ENCODE data around the gene NACA.
"Not testable (repeated sequence)": the region's sequence is repeated elsewhere in the genome, so short reads cannot be mapped to it uniquely, and the experiment has no call there.

The NACA gene

GRCh38 chr12:56724972-56725722 is at the start of gene NACA:
TSS of gene NACA (minus strand) at chr12:56725299. CDS start at chr12:56724521, 778 bp downstream.
- DNase-seq, result peak; percentile 96

GRCh38 chr12:56773113-56773512 is 48.0 kb upstream of the NACA start:
- DNase-seq, result no peak

GRCh38 chr12:56772625-56773024 is 47.5 kb upstream of the NACA start:
- no peak for DNase-seq

GRCh38 chr12:56769868-56770267 is 44.8 kb upstream of the NACA start:
- DNase-seq, result no peak

GRCh38 chr12:56768424-56768823 is 43.3 kb upstream of the NACA start:
- no peak for DNase-seq

- no peak for DNase-seq
Measured at GRCh38 chr12:56766535-56766934, 41.4 kb upstream of the NACA start.

- no peak for DNase-seq
Measured at GRCh38 chr12:56763753-56764657, 38.9 kb upstream of the NACA start.

- no peak for DNase-seq
Measured at GRCh38 chr12:56761812-56762211, 36.7 kb upstream of the NACA start.

GRCh38 chr12:56760460-56760859 is 35.4 kb upstream of the NACA start:
- DNase-seq, result no peak

- DNase-seq, result no peak
Measured at GRCh38 chr12:56759263-56759908, 34.3 kb upstream of the NACA start.

GRCh38 chr12:56758728-56759262 is 33.7 kb upstream of the NACA start:
- no peak for DNase-seq

- not testable (repeated sequence) for DNase-seq
Measured at GRCh38 chr12:56757971-56758370, 32.9 kb upstream of the NACA start.

- DNase-seq, result no peak
Measured at GRCh38 chr12:56753566-56753965, 28.5 kb upstream of the NACA start.

GRCh38 chr12:56751712-56752598 is 26.9 kb upstream of the NACA start, which contains the start of gene PRIM1:
TSS of gene PRIM1 (minus strand) at chr12:56752323. CDS start at chr12:56752298, 25 bp downstream.
- peak; percentile 47 for DNase-seq

GRCh38 chr12:56750596-56750995 is 25.5 kb upstream of the NACA start:
- not testable (repeated sequence) for DNase-seq

GRCh38 chr12:56749853-56750252 is 24.8 kb upstream of the NACA start:
- no peak for DNase-seq

- no peak for DNase-seq
Measured at GRCh38 chr12:56749359-56749758, 24.3 kb upstream of the NACA start.

- DNase-seq, result no peak
Measured at GRCh38 chr12:56728139-56728861, 3.2 kb upstream of the NACA start.

GRCh38 chr12:56726196-56726675 is 1.1 kb upstream of the NACA start:
- not testable (repeated sequence) for DNase-seq

- no peak for DNase-seq
Measured at GRCh38 chr12:56725723-56726102, 614 bp upstream of the NACA start.

GRCh38 chr12:56724701-56724971 is 463 bp downstream of the NACA start:
- no peak for DNase-seq

Data from NCI-H524 treated with DMSO at 0.1 percent for 48 hours (cell line).